Activated T-helper 1 cell treated with anti-CD3 and anti-CD28 coated beads, Interleukin-2, amount 50 U/mL, for 16 hours (primary cell): ENCODE results near the gene WDFY2.

ENCODE experiments used
- DNase-seq, 2 donors: peaks; one replicate each; pipeline ENCODE4 v3.0.0-alpha.2; 2020; ENCODE audit warnings: low read depth in 1 of 2, low spot score in 1 of 2

The WDFY2 gene

GRCh38 chr13:51599444-51600176, 15.3 kb downstream of the WDFY2 start:
- DNase-seq, result no peak

GRCh38 chr13:51600703-51601102, 16.4 kb downstream of the WDFY2 start:
- DNase-seq, result no peak

- no peak for DNase-seq
Observed at GRCh38 chr13:51601601-51602565, 17.6 kb downstream of the WDFY2 start.

- DNase-seq, result no peak
Observed at GRCh38 chr13:51603716-51604115, 19.5 kb downstream of the WDFY2 start.

GRCh38 chr13:51605698-51606097, 21.4 kb downstream of the WDFY2 start:
- no peak for DNase-seq

GRCh38 chr13:51607165-51607564, 22.9 kb downstream of the WDFY2 start:
- DNase-seq, result no peak

- DNase-seq, result no peak
Observed at GRCh38 chr13:51608857-51609406, 24.7 kb downstream of the WDFY2 start.

- DNase-seq, result no peak
Observed at GRCh38 chr13:51612867-51613266, 28.6 kb downstream of the WDFY2 start.

- no peak for DNase-seq
Observed at GRCh38 chr13:51613535-51613934, 29.3 kb downstream of the WDFY2 start.

GRCh38 chr13:51614350-51614786, 30.1 kb downstream of the WDFY2 start:
- DNase-seq, result no peak

GRCh38 chr13:51618626-51619025, 34.4 kb downstream of the WDFY2 start:
- DNase-seq, result no peak

- no peak for DNase-seq
Observed at GRCh38 chr13:51619614-51620013, 35.4 kb downstream of the WDFY2 start.

GRCh38 chr13:51620165-51620983, 36.1 kb downstream of the WDFY2 start:
- DNase-seq, result no peak

GRCh38 chr13:51621602-51622001, 37.3 kb downstream of the WDFY2 start:
- DNase-seq, result no peak

- no peak for DNase-seq
Observed at GRCh38 chr13:51623473-51623872, 39.2 kb downstream of the WDFY2 start.

GRCh38 chr13:51624207-51624606, 39.9 kb downstream of the WDFY2 start:
- DNase-seq, result no peak

- DNase-seq, result no peak
Observed at GRCh38 chr13:51624695-51625345, 40.6 kb downstream of the WDFY2 start.

GRCh38 chr13:51625555-51626345, 41.5 kb downstream of the WDFY2 start:
- DNase-seq, result no peak

- no peak for DNase-seq
Observed at GRCh38 chr13:51626749-51627148, 42.5 kb downstream of the WDFY2 start.
